ENCODE results near the gene ROBO1. TPM values are rescaled to one million over a fixed set of nuclear protein-coding genes. Genes with fewer than 3 reads are reported as not detected.

Gene ROBO1
- total RNA-seq, 1 donor from 2014 or later, result 39.3 TPM

DNA sequence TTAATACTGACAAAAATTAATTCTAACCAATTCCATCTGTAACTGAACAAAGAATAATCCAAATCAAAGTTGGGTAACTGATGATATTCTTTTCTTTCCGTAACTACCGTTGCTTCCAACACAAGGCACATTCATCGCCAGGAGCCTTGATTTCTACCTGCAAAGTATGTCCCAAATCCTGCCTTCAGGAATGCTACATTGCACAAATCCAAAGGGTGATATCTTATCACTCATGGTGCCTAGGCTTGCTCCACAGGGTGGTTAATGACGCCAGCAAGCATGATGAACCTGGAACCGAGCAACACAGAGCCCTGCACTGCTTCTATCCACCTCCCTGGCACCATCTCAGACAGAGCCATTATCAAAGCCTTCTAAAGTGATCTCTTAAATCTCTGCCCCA lies 772.7 kb downstream of the ROBO1 start:
- DNase-seq (ENCODE audit: extremely low read depth, low read depth, low spot score), result no peak

DNA sequence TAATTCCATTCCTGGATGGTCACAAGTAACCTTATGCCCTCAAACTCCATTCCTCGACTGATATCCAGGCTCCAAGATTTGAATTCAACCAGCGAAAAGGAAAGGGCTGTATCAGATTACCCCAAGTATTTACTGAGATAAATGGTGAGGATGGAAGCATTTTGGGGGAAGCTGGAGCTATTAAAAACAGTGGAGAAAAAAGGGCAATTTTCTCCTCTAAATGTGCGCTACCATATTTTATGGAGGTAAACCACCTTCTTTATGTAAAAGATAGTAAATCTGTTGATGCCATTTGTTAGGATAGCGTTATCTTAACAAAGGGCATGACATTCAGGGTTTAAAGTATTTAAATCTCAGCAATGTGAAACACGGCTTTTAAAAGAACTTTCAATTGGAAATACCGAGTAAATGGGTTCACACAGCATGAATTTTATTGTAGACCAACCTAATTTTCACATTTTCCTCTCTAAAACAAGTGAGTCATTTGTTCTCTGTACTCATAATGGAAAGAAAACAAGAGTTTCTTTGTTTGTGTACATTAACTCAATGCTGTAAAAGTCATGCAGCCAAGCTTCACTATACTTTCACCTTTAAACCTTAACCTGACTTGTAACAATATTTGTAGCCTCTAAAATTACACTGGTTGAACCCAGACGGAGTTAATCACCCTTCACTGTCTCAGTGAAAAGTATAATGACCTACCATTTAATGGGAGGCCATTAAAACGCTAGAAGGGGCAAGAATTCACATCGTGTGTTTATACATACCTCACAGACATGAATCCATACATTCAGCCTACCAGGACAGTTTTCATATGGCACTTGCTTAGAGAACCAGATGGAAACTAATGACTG lies 773.4 kb downstream of the ROBO1 start:
- DNase-seq (ENCODE audit: extremely low read depth, low read depth, low spot score), result no peak

DNA sequence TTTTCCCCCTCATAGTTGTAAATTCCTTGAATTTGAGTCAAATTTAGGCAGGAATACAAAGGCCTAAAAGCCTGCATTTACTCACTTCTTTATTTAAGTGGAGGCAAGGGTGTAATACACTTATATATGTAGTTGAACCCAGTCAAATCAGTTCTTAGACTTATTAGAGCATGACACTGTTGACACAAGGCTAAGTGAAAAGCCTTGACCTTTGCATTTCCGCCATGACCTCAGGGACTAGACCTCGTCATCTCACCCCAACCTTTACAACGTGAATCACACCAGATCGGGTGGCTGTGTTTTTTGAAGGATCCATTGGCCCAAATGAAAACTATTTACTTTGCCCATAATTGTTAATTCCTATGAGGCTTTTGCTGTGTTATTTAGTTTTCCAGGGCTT lies 774.4 kb downstream of the ROBO1 start:
- no peak for DNase-seq (ENCODE audit: extremely low read depth, low read depth, low spot score)

DNA sequence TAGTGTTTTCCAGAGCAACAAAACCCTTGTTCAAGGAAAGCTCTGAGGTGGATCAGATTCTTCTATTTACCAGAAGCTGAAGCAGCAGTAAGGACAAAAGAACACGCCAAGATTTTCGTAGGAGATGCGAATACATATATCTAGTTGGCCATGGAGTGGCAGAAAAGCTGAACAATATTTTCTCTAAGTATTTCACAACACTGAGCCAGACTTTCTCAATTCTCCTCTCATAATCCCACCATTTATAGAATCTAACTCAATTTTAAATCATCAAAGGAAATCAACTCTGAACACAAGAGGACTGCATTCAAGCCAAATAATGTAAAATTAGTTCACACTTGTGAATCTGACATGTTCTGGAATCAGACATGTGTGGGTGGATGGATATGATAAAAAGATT lies 775.0 kb downstream of the ROBO1 start:
- DNase-seq (ENCODE audit: extremely low read depth, low read depth, low spot score), result no peak

DNA sequence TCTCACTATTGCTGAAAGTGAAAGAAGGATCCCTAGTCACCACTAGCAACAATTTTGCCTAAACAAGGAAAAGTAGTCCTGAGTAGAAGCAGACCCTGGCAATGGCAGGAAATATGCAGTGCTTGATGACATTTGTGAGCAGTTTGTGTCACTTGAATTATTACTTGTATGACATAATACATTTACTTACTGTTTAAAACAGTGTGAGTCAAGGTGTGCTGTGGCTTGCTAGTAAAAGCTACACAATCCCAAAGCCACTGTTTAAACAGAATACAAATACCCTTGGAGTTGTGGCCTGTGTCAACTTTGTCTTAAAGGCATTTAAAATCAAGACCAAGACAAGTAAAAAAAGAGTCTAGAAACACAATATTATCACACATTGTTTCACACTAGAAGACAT lies 775.4 kb downstream of the ROBO1 start:
- no peak for DNase-seq (ENCODE audit: extremely low read depth, low read depth, low spot score)

DNA sequence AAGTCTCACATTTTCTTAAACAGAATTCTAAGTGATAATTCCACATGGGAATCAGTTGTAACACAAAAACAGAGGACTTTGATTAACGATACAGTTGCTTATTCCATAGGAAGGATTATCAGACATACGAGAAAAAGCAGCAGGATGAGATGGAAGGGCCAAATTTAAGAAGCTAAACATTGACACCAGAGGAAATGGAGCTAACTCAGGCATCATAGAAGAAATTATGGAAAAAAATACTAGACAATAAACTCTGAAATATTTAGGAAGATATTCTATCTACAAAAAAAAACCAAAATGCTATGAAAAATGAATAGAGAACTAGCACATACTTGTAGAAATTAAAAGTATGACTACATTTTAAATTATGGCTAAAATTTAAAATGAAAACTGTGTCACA lies 776.1 kb downstream of the ROBO1 start:
- DNase-seq (ENCODE audit: extremely low read depth, low read depth, low spot score), result no peak

DNA sequence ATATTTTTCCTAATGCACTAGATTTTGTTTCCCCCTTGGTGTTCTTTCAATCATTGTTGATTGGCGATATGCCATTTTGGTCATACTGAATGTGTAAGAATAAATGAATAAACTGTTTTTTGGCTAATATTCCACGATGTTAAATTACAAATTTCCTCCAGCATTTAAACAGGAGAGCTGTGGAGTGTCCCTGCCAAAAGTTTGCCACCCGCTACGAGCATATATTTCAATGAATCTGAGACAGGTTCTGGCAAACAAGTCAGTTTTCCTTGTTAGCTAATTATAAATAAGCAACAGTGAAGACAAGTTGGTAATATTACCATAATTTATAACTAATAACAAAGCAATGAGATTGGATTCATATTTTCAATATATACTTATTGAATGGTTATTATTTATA lies 777.6 kb downstream of the ROBO1 start:
- DNase-seq (ENCODE audit: extremely low read depth, low read depth, low spot score), result no peak

DNA sequence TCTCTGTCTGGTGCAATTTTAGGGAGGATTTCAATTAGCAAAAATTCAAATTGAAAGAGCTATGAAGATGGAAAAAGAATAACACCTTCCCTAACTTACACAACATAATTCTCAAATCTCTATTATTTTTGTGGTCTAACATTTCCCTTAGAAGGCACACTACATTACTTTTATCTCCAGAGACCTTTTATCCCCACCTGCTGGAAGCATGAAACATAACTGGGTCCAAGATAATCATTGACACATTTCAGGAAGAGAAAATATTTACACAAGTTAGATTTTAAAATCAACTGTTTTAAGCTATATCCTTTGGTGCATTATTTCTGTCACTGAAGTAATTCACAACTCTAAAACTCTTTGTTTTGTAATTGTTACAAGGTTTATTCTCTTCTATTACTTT lies 779.5 kb downstream of the ROBO1 start:
- no peak for DNase-seq (ENCODE audit: extremely low read depth, low read depth, low spot score)

DNA sequence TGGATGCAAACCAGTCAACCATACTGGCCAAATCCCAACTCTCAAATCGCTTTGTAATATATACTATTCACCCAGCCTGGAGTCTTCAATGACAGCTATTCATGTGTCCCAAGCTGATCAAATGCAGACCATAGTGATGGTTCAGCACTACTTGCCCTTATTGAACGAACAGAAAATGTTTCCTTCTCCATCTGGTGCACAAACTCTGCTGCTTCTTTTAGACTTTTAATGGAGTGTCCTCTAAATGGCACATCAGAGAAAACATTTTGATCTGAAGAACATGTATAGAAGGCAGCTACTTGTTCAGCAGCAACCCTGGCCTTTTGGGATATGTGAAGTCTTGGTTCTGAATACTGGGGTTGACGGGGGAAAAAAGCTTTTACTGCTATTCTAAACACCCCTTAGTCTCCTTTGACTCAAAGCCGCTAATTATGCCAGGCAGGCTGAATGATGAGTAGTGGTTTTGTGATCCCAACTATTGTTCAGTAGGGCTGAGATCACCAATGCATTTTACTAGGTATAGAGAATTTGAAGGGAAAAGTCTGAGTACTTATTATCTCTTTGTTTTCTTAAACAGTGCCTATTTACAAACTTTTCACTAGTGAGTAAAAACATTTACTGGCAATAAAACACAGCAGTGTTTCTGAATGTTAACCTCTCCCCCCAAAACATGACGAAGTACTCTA lies 781.2 kb downstream of the ROBO1 start:
- no peak for DNase-seq (ENCODE audit: extremely low read depth, low read depth, low spot score)

DNA sequence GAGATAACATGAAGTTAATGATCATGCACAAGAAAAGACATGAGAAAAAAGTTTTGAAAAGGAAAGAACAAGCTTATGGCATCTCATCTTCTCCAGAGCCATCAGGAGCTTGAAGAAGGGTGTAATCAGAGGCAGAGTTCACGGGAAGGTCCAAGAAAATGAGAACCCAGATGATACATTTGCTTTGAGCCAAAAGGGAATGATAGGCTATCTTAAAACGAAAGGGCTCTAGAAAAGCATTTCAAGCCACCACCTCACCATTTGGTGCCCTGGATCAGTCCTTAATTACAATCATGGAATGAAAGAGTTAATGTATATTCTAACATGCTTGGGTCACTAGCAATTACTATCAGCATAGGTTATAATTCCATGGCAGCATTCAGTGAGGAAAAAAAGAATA lies 781.8 kb downstream of the ROBO1 start:
- DNase-seq (ENCODE audit: extremely low read depth, low read depth, low spot score), result no peak

DNA sequence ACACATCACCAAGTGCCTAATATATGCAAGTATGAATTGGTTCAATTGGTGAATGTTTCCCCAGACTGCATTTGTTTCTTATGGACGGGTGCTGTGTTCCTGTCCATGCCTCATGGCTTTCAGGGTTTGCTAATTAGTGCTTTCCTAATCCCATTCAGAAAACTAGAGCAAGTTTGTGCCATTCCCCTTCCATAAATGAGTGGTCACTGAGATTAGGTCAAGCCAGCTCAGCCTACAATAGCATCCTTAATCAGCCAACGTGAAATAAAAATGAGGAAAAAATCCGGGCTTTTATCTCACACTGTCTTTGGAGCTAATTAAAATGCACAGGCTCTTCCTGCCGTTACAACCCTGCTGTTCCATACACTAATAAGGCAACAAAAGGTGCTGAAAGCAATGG lies 788.8 kb downstream of the ROBO1 start:
- DNase-seq (ENCODE audit: extremely low read depth, low read depth, low spot score), result no peak

DNA sequence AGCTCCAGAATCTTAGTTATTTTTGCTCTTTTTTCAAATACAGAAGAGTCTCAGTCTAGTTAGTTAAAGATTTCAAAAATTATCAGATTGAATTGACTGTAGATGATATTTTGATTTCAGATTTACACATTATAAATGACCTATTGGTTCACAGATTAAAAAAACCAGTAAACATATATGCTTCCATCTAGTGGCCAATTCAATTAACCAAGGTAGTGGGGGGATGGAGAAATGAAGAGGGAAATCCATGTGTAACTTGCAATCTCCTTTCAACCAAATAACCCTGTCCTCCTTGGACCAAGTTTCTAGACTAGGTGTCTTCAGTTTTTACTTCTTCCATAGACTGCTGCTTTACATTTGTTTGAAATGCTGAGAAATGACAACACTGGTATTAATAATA lies 789.8 kb downstream of the ROBO1 start:
- no peak for DNase-seq (ENCODE audit: extremely low read depth, low read depth, low spot score)

DNA sequence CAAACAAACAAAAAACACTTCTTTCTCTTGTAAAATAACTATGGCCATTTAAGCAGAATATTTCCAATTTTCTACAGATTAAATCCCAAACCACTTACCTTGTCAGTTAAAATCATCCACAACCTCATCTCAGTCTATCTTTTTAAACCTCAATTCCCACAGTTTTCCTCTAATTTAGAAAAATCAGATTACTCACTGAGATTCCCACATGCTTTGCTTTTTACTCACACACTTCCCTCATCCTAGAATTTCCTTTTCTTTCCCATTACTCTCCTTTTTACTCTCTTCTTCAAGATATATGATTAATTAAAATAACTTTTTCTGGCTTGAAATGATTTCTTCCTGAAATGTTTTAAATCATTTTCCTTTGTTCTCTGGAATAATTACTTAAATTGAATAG lies 790.7 kb downstream of the ROBO1 start:
- no peak for DNase-seq (ENCODE audit: extremely low read depth, low read depth, low spot score)

DNA sequence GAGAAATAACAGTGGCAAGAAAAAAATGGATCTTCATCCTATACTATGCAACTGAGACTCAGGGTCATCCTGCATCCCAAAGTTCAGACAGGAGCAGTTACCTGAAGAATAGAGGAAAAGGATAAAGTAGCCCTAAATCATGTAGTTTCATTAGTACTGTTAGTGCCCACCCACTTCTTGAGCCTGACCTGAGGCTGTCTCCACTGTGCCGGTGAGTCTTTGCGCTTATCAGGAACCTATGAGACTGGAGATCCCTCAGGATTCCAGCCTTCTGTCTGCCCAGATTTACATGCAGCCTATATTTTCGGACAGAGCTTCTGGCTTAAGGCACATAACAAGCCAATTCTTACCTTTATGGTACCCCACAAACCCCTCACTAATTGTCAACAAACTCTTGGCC lies 791.6 kb downstream of the ROBO1 start:
- DNase-seq (ENCODE audit: extremely low read depth, low read depth, low spot score), result no peak

DNA sequence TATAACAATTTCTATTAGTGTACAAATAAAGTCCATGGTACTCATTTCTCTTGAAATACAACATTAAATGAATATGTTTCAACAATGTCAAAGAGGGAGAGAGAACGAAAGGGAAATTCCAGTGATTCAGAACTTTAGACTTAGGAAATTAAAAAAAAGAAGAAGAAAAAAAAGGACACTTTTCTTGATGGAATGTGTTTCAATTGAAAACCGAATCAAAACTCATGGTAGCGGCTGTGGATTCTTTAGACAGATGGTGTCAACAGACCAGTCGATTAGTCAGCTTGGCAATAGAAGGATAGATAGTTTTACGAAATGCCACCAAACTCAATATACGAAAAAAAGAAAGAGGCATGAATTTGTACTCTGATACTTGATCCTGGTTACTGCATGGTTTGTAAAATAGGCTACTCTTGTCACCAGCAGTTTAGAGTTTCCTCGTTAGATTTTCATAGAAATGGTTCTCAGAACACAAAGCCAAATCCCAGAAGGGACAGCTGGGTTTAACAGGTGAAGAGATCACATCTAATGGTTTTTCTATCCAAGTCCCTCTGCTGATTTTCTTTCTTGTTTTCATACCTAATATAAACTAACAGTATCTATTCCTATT lies 793.5 kb downstream of the ROBO1 start:
- DNase-seq (ENCODE audit: extremely low read depth, low read depth, low spot score), result no peak

DNA sequence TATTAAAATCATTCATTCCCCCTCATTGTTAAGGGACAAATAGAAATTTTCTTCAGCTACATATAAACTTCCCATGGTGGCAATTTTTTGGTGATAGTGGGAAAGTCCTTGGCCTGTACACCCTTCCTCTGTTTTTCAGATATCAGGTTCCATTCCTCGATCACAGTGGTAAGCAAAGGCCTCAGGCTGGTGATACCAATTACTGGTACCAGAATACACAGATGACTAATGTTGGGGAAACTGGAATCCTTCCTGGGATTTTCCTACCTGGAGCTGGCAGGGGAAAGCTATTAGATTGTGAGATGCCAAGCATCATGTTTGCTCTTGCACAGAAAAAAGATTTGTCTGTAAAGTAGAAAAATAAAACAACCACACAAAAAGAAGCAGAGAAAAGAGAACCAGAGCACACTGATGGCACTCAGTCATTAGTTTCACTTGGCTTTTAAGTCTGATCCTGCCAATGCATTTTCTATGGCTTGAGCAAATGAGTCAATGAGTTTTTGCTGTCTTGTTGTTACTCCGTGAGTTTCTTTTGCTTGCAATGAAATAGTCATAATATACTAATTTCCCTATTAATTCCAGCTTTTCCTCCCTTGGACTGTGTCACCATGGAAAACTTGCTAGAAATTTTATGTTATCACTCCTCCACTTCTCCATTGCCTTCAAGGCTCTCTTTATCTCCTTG lies 795.0 kb downstream of the ROBO1 start:
- DNase-seq (ENCODE audit: extremely low read depth, low read depth, low spot score), result no peak

DNA sequence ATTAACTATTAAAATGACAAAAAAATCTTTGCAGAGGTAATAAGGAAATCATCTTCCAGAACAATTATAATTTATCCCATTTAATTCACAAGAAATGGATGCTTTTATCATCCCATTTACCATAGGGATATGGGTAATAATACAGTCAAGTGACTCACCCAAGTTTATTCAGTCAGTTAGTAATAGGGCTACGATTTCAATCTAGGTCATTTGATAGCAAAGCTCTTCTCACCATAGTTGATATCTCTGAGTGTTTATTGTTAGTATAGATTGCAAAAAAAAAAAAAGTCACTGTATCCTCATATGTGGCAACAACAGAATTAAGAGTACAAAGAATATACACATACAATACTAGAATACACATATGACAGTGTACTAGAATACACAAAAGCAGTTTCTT lies 797.1 kb downstream of the ROBO1 start:
- no peak for DNase-seq (ENCODE audit: extremely low read depth, low read depth, low spot score)

DNA sequence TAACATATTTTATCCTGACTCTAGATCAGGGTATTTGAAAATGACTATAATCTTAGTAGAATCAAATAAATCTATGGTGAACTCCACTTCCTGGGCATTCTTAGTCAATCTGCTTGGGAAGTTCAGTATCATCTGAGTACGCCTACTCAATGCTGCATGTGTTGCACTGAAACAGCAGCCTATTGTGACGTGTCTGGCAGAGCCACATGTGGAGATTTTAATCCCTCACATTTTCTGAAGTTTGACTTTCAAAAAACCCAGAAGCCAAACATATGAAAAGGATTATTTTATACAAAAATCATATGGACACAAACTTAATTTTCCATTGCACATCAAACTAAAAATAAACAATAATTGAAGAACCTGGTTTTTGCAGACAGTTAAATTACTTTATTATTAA lies 798.3 kb downstream of the ROBO1 start:
- DNase-seq (ENCODE audit: extremely low read depth, low read depth, low spot score), result no peak

DNA sequence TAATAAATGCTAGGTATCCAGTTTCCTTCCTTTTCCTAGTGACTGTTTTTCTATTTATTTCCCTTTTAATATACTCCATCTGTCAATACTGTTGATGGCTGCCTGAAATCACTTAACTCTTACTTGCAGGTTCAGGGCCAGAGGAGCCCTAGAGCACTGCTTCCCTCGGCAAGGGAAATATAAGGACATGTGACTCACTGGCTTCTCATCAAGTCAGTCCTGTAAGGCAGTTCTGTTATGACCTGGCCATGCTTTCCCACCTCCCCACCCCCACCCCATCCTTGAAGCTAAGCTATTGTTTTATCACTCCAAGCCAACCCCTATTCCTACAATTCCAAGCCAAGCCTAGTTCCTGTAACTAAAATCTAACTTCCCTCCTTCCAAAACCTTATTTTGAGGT lies 800.7 kb downstream of the ROBO1 start:
- DNase-seq (ENCODE audit: extremely low read depth, low read depth, low spot score), result no peak

DNA sequence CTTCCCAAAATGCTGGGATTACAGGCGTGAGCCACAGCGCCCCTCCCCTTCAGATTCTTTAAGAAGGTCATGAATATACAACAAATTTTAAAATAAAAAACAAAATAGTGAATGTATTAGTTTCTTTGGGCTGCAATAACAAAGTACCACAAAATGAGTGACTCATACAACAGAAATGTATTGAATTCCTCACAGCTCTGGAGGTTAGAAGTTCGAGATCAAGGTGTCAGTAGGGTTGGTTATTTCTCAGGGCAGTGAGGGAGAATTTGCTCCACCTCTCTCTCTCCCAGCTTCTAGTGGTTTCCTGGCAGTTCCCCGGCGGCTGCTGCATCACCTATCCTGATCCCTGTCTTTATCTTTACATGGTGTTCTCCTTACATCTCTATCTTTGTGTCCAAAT lies 804.0 kb downstream of the ROBO1 start:
- no peak for DNase-seq (ENCODE audit: extremely low read depth, low read depth, low spot score)

DNA sequence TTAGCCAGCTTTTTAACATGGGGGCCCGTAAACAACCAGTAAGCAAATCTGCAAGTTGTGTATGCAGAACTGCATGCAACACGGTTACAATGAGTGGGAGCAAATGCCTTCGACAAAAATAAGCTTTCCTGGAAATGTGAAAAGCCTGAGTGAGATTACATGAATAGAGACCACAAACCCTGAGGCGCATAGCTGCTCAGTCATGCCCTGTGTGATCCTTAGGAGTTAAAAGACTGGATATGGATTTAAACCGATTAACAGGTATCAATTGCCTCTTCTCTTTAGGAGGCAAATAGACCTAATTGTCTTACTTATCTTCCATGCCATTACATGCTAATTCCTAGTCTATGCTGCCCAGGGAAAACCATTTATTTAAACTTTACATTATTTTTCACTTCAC lies 810.3 kb downstream of the ROBO1 start:
- no peak for DNase-seq (ENCODE audit: extremely low read depth, low read depth, low spot score)

All from glomerular endothelial cell (primary cell).